Ishikawa (cell line): ENCODE measurements around the gene PROK1.

Source experiments
- CEBPB ChIP-seq: IDR thresholded peaks from 2 replicates; pipeline ENCODE4 v1.6.1; 2012
- CREB1 ChIP-seq: IDR thresholded peaks from 2 replicates; pipeline ENCODE4 v1.6.1; 2012; ENCODE audit warnings: low read depth
- EP300 ChIP-seq: IDR thresholded peaks from 2 replicates; pipeline ENCODE4 v1.6.1; 2012; ENCODE audit warnings: borderline replicate concordance
- FOXM1 ChIP-seq: IDR thresholded peaks from 2 replicates; pipeline ENCODE4 v1.6.1; 2012; ENCODE audit warnings: low read depth, borderline replicate concordance
- RAD21 ChIP-seq: IDR thresholded peaks from 2 replicates; pipeline ENCODE4 v1.6.1; 2012; ENCODE audit warnings: low read depth
- TAF1 ChIP-seq: IDR thresholded peaks from 2 replicates; pipeline ENCODE4 v1.6.1; 2012; ENCODE audit warnings: low read depth, mild to moderate bottlenecking
- YY1 ChIP-seq: IDR thresholded peaks from 2 replicates; pipeline ENCODE4 v1.6.1; 2012; ENCODE audit warnings: low read depth
- TF ChIP-seq, protein P1 (sequence below): IDR thresholded peaks from 2 replicates; pipeline ENCODE4 v1.6.1; 2012
- TF ChIP-seq, protein P2 (sequence below): IDR thresholded peaks from 2 replicates; pipeline ENCODE4 v1.6.1; 2012
- TF ChIP-seq, protein P3 (sequence below): IDR thresholded peaks from 2 replicates; pipeline ENCODE4 v1.6.1; 2012; ENCODE audit warnings: low read depth, mild to moderate bottlenecking

GRCh38 chr1:110420874-110421793 is 29.8 kb upstream of the PROK1 start:
- TF ChIP-seq TAF1 (no peak), CEBPB (no peak), RAD21 (no peak), EP300 (no peak), YY1 (no peak), FOXM1 (no peak), CREB1 (no peak)
- TF ChIP-seq, protein P1, sequence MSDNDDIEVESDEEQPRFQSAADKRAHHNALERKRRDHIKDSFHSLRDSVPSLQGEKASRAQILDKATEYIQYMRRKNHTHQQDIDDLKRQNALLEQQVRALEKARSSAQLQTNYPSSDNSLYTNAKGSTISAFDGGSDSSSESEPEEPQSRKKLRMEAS = no peak
- TF ChIP-seq, protein P2, sequence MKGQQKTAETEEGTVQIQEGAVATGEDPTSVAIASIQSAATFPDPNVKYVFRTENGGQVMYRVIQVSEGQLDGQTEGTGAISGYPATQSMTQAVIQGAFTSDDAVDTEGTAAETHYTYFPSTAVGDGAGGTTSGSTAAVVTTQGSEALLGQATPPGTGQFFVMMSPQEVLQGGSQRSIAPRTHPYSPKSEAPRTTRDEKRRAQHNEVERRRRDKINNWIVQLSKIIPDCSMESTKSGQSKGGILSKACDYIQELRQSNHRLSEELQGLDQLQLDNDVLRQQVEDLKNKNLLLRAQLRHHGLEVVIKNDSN = no peak
- TF ChIP-seq, protein P3, sequence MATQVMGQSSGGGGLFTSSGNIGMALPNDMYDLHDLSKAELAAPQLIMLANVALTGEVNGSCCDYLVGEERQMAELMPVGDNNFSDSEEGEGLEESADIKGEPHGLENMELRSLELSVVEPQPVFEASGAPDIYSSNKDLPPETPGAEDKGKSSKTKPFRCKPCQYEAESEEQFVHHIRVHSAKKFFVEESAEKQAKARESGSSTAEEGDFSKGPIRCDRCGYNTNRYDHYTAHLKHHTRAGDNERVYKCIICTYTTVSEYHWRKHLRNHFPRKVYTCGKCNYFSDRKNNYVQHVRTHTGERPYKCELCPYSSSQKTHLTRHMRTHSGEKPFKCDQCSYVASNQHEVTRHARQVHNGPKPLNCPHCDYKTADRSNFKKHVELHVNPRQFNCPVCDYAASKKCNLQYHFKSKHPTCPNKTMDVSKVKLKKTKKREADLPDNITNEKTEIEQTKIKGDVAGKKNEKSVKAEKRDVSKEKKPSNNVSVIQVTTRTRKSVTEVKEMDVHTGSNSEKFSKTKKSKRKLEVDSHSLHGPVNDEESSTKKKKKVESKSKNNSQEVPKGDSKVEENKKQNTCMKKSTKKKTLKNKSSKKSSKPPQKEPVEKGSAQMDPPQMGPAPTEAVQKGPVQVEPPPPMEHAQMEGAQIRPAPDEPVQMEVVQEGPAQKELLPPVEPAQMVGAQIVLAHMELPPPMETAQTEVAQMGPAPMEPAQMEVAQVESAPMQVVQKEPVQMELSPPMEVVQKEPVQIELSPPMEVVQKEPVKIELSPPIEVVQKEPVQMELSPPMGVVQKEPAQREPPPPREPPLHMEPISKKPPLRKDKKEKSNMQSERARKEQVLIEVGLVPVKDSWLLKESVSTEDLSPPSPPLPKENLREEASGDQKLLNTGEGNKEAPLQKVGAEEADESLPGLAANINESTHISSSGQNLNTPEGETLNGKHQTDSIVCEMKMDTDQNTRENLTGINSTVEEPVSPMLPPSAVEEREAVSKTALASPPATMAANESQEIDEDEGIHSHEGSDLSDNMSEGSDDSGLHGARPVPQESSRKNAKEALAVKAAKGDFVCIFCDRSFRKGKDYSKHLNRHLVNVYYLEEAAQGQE = no peak
